Neural cell (in vitro differentiated cells): ENCODE results near the gene MS4A4E. TPM values are rescaled to one million over a fixed set of nuclear protein-coding genes. Genes with fewer than 3 reads are reported as not detected.

Source experiments
- H2AFZ ChIP-seq: fragments of 200-600, 300-800 bp; sonication (generic), shearing (Covaris generic); 2 replicates; pipeline ENCODE4 v1.6.0; 2014; ENCODE audit warnings: low read depth, mild to moderate bottlenecking, antibody characterized with exemption, low read length, moderate library complexity
- H3F3A ChIP-seq: fragments of 200-600 bp; shearing (Covaris generic); 2 replicates; pipeline ENCODE4 v1.6.1; 2016; ENCODE audit warnings: mild to moderate bottlenecking, moderate library complexity, mixed read lengths, antibody characterized with exemption, low read length; ENCODE audit not compliant: insufficient read depth, poor library complexity, severe bottlenecking
- H3K27ac ChIP-seq: fragments of 200-600, 300-800 bp; sonication (generic), shearing (Covaris generic); 2 replicates; pipeline ENCODE4 v1.5.1; 2014; ENCODE audit warnings: mild to moderate bottlenecking, low read length, moderate library complexity
- H3K27me3 ChIP-seq: fragments of 300-800, 200-600 bp; sonication (generic), shearing (Covaris generic); 2 replicates; pipeline ENCODE4 v1.6.0; 2014; ENCODE audit warnings: mild to moderate bottlenecking, low read depth, low read length, moderate library complexity; ENCODE audit not compliant: insufficient read depth
- H3K36me3 ChIP-seq: fragments of 300-800, 200-600 bp; sonication (generic), shearing (Covaris generic); 2 replicates; pipeline ENCODE4 v1.5.1; 2014; ENCODE audit warnings: mild to moderate bottlenecking, antibody characterized with exemption, low read length, moderate library complexity; ENCODE audit not compliant: insufficient read depth
- H3K4me2 ChIP-seq: fragments of 300-800, 200-600 bp; sonication (generic), shearing (Covaris generic); 2 replicates; pipeline ENCODE4 v1.6.0; 2014; ENCODE audit warnings: mild to moderate bottlenecking, low read length
- H3K4me3 ChIP-seq: fragments of 300-800, 200-600 bp; sonication (generic), shearing (Covaris generic); 2 replicates; pipeline ENCODE4 v1.5.1; 2014; ENCODE audit warnings: mild to moderate bottlenecking, low read length, moderate library complexity
- H3K79me2 ChIP-seq: fragments of 200-600 bp; shearing (Covaris generic); replicated peaks from 2 replicates; pipeline ENCODE4 v1.6.0; 2014; ENCODE audit warnings: mild to moderate bottlenecking, low read length, moderate library complexity; ENCODE audit not compliant: insufficient read depth
- H3K9ac ChIP-seq: fragments of 300-800, 200-600 bp; sonication (generic), shearing (Covaris generic); 2 replicates; pipeline ENCODE4 v1.6.1; 2016; ENCODE audit warnings: mild to moderate bottlenecking, low read length, mixed read lengths
- H3K9me2 ChIP-seq: fragments of 200-600 bp; shearing (Covaris generic); 2 replicates; pipeline ENCODE4 v1.6.1; 2016; ENCODE audit warnings: mild to moderate bottlenecking, low read length, mixed read lengths; ENCODE audit not compliant: insufficient read depth
- H3K9me3 ChIP-seq: fragments of 200-600, 300-800 bp; sonication (generic), shearing (Covaris generic); 2 replicates; pipeline ENCODE4 v1.6.1; 2016; ENCODE audit warnings: mild to moderate bottlenecking, mixed run types, low read length, moderate library complexity, mixed read lengths
- H4K20me1 ChIP-seq: fragments of 200-600 bp; shearing (Covaris generic); 2 replicates; pipeline ENCODE4 v1.6.1; 2016; ENCODE audit warnings: mild to moderate bottlenecking, mixed run types; ENCODE audit not compliant: insufficient read depth
- EP300 ChIP-seq: fragments of 450-650 bp; conservative IDR thresholded peaks from 2 replicates; pipeline ENCODE4 v1.6.1; 2014; ENCODE audit warnings: antibody characterized with exemption, mild to moderate bottlenecking, moderate library complexity; ENCODE audit not compliant: poor library complexity, severe bottlenecking
- EZH2 ChIP-seq: fragments of 200-600, 300-800 bp; shearing (Covaris generic), sonication (generic); IDR thresholded peaks from 2 replicates; pipeline ENCODE4 v1.6.1; 2014; ENCODE audit warnings: antibody characterized with exemption, low read length, borderline replicate concordance, mild to moderate bottlenecking; ENCODE audit not compliant: insufficient read depth, poor library complexity, severe bottlenecking
- MXI1 ChIP-seq: fragments of 450-650 bp; conservative IDR thresholded peaks from 2 replicates; pipeline ENCODE4 v1.6.1; 2014; ENCODE audit warnings: antibody characterized with exemption, mild to moderate bottlenecking; ENCODE audit not compliant: poor library complexity, severe bottlenecking
- POLR2AphosphoS5 ChIP-seq: IDR thresholded peaks from 2 replicates; pipeline ENCODE4 v1.6.1; 2012
- RAD21 ChIP-seq: fragments of 450-650 bp; conservative IDR thresholded peaks from 2 replicates; pipeline ENCODE4 v1.6.1; 2014; ENCODE audit warnings: antibody characterized with exemption, mild to moderate bottlenecking, moderate library complexity
- SMC3 ChIP-seq: fragments of 450-650 bp; conservative IDR thresholded peaks from 2 replicates; pipeline ENCODE4 v1.6.1; 2014; ENCODE audit warnings: antibody characterized with exemption, mild to moderate bottlenecking, moderate library complexity; ENCODE audit not compliant: poor library complexity
- TAF1 ChIP-seq: IDR thresholded peaks from 2 replicates; pipeline ENCODE4 v1.6.1; 2012; ENCODE audit warnings: low read depth
- polyA plus RNA-seq: library from polyadenylated mRNA; depleted of rRNA; stranded (reverse); fragments of >200 nt; gene quantifications from 2 replicates; pipeline ENCODE4 v1.2.3, GENCODE V29; 2014
- TF ChIP-seq, protein P1 (sequence below): fragments of 450-650 bp; IDR thresholded peaks from 2 replicates; pipeline ENCODE4 v1.5.1; 2014; ENCODE audit warnings: antibody characterized with exemption, mild to moderate bottlenecking, moderate library complexity; ENCODE audit not compliant: poor library complexity, severe bottlenecking
- TF ChIP-seq, protein P2 (sequence below): IDR thresholded peaks from 2 replicates; pipeline ENCODE4 v1.6.1; 2012; ENCODE audit warnings: borderline replicate concordance

The MS4A4E gene
- polyA plus RNA-seq, 1 donor from 2014 or later, result not detected

DNA sequence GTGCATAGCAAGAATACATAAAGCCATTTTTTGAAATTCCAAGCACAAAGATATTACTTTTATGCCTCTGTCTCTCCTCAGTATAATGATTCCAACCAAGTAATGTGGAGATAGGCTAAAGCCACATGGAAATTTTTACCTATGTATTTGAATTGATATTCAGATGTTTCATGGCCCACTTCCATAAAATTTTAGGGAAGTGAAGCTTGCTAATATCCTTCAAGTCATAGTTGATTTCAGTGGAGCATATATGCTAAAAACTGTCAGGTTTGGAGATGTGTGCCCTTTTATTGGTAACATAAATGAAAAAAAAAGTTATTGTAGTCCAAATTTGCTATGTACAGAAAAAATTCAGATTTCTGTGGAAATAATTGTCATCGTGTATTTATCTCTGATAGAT lies 12.3 kb downstream of the MS4A4E start:
- H3K9ac ChIP-seq, result no peak overlapping the region
- no peaks in the 10 kb centered on the region for H4K20me1 ChIP-seq
- no peaks in the 10 kb centered on the region for H3K79me2 ChIP-seq
- H3K27ac ChIP-seq, result no peak overlapping the region
- no peaks in the 10 kb centered on the region for H3K9me2 ChIP-seq
- no peaks in the 10 kb centered on the region for H3K9me3 ChIP-seq
- TF ChIP-seq EP300, result no peak
- TF ChIP-seq TAF1, result no peak
- TF ChIP-seq RAD21, result no peak
- TF ChIP-seq SMC3, result no peak
- TF ChIP-seq EZH2, result no peak
- TF ChIP-seq, protein P1, sequence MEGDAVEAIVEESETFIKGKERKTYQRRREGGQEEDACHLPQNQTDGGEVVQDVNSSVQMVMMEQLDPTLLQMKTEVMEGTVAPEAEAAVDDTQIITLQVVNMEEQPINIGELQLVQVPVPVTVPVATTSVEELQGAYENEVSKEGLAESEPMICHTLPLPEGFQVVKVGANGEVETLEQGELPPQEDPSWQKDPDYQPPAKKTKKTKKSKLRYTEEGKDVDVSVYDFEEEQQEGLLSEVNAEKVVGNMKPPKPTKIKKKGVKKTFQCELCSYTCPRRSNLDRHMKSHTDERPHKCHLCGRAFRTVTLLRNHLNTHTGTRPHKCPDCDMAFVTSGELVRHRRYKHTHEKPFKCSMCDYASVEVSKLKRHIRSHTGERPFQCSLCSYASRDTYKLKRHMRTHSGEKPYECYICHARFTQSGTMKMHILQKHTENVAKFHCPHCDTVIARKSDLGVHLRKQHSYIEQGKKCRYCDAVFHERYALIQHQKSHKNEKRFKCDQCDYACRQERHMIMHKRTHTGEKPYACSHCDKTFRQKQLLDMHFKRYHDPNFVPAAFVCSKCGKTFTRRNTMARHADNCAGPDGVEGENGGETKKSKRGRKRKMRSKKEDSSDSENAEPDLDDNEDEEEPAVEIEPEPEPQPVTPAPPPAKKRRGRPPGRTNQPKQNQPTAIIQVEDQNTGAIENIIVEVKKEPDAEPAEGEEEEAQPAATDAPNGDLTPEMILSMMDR, result no peak
- no peaks in the 10 kb centered on the region for H3K27me3 ChIP-seq
- no peak overlapping the region for H2AFZ ChIP-seq
- no peaks in the 10 kb centered on the region for H3F3A ChIP-seq
- H3K36me3 ChIP-seq, result no peaks in the 10 kb centered on the region
- H3K4me2 ChIP-seq, result no peak overlapping the region
- no peak overlapping the region for H3K4me3 ChIP-seq

DNA sequence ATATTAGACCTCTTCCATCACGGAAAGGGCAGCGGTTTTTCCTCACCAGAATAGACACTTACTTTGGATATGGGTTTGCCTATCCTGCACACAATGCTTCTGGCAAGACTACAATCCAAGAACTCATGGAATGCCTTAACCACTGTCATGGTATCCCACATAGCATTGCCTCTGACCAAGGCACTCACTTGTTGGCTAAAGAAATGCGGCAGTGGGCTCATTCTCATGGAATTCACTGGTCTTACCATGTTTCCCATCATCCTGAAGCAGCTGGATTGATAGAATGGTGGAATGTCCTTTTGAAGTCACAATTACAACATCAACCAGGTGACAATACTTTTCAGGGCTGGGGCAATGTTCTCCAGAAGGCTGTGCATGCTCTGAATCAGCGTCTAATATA lies 20.8 kb downstream of the MS4A4E start:
- no peaks in the 10 kb centered on the region for H3K79me2 ChIP-seq
- no peaks in the 10 kb centered on the region for H3F3A ChIP-seq
- H3K9me2 ChIP-seq, result no peaks in the 10 kb centered on the region
- no peak overlapping the region for H3K4me2 ChIP-seq
- no peaks in the 10 kb centered on the region for H3K36me3 ChIP-seq
- H3K27me3 ChIP-seq, result no peaks in the 10 kb centered on the region
- H3K9ac ChIP-seq, result no peak overlapping the region
- H3K4me3 ChIP-seq, result no peak overlapping the region
- H2AFZ ChIP-seq, result no peak overlapping the region
- H3K9me3 ChIP-seq, result no peaks in the 10 kb centered on the region
- no peaks in the 10 kb centered on the region for H4K20me1 ChIP-seq
- no peak for TF ChIP-seq EZH2
- TF ChIP-seq, protein P1, result no peak
- no peak for TF ChIP-seq MXI1
- no peak for TF ChIP-seq TAF1
- TF ChIP-seq POLR2AphosphoS5, result no peak
- TF ChIP-seq EP300, result no peak
- H3K27ac ChIP-seq, result no peak overlapping the region

DNA sequence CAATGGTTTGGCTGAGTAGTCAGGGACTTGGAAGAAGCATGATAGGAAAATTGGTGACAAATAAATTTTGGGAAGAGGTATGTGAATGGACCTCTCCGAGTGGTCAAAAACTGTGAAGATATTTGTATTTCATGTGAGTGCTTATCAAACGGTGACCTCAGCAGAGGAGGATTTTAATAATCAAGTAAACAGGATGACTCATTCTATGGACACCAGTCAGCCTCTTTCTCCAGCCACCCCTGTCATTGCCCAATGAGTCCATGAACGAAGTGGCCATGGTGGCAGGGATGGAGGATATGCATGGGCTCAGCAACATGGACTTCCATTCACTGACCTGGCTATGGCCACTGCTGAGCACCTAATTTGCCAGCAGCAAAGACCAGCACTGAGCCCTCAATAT lies 21.2 kb downstream of the MS4A4E start:
- Histone ChIP-seq H3F3A (no peaks in the 10 kb centered on the region), H3K36me3 (no peaks in the 10 kb centered on the region), H3K4me3 (no peak overlapping the region), H3K9me3 (no peaks in the 10 kb centered on the region), H3K9ac (no peak overlapping the region), H3K27me3 (no peaks in the 10 kb centered on the region), H2AFZ (no peak overlapping the region), H3K9me2 (no peaks in the 10 kb centered on the region), H3K79me2 (no peaks in the 10 kb centered on the region), H3K4me2 (no peak overlapping the region), H4K20me1 (no peaks in the 10 kb centered on the region), H3K27ac (no peak overlapping the region)
- TF ChIP-seq MXI1 (no peak), TAF1 (no peak), RAD21 (no peak), EP300 (no peak), POLR2AphosphoS5 (no peak), SMC3 (no peak), EZH2 (no peak)
- TF ChIP-seq, protein P1, result no peak
- TF ChIP-seq, protein P2, sequence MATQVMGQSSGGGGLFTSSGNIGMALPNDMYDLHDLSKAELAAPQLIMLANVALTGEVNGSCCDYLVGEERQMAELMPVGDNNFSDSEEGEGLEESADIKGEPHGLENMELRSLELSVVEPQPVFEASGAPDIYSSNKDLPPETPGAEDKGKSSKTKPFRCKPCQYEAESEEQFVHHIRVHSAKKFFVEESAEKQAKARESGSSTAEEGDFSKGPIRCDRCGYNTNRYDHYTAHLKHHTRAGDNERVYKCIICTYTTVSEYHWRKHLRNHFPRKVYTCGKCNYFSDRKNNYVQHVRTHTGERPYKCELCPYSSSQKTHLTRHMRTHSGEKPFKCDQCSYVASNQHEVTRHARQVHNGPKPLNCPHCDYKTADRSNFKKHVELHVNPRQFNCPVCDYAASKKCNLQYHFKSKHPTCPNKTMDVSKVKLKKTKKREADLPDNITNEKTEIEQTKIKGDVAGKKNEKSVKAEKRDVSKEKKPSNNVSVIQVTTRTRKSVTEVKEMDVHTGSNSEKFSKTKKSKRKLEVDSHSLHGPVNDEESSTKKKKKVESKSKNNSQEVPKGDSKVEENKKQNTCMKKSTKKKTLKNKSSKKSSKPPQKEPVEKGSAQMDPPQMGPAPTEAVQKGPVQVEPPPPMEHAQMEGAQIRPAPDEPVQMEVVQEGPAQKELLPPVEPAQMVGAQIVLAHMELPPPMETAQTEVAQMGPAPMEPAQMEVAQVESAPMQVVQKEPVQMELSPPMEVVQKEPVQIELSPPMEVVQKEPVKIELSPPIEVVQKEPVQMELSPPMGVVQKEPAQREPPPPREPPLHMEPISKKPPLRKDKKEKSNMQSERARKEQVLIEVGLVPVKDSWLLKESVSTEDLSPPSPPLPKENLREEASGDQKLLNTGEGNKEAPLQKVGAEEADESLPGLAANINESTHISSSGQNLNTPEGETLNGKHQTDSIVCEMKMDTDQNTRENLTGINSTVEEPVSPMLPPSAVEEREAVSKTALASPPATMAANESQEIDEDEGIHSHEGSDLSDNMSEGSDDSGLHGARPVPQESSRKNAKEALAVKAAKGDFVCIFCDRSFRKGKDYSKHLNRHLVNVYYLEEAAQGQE, result no peak
